HG02759 (cell line): Measurements from ENCODE around the gene TSPAN16.
"Not testable (repeated sequence)": the region's sequence is repeated elsewhere in the genome, so short reads cannot be mapped to it uniquely, and the experiment has no call there.

Experiments used
- ATAC-seq: cut with Tn5 transposase; IDR thresholded peaks from one replicate; pipeline ENCODE4 v1.9.1; 2021; ENCODE audit warnings: mild to moderate bottlenecking, moderate library complexity; ENCODE audit not compliant: unreplicated experiment

TSPAN16 gene

GRCh38 chr19:11300811-11301120 is 4.8 kb downstream of the TSPAN16 start:
- no peak for ATAC-seq

- ATAC-seq, result no peak
These were observed 9.0 kb downstream of the TSPAN16 start for GRCh38 chr19:11304936-11305335.

GRCh38 chr19:11306337-11306736 is 10.4 kb downstream of the TSPAN16 start:
- ATAC-seq, result no peak

GRCh38 chr19:11320278-11320995 is 24.5 kb downstream of the TSPAN16 start:
- not testable (repeated sequence) for ATAC-seq

GRCh38 chr19:11321191-11322126 is 25.5 kb downstream of the TSPAN16 start:
- no peak for ATAC-seq

GRCh38 chr19:11322269-11323024 is 26.5 kb downstream of the TSPAN16 start:
- ATAC-seq, result no peak

- no peak for ATAC-seq
These were observed 27.7 kb downstream of the TSPAN16 start for GRCh38 chr19:11323601-11324078.

GRCh38 chr19:11324079-11324661 is 28.2 kb downstream of the TSPAN16 start:
- ATAC-seq, result no peak

GRCh38 chr19:11324748-11325389 is 28.9 kb downstream of the TSPAN16 start:
- ATAC-seq, result no peak

- ATAC-seq, result no peak
These were observed 29.6 kb downstream of the TSPAN16 start for GRCh38 chr19:11325544-11325943.

- no peak for ATAC-seq
These were observed 34.2 kb downstream of the TSPAN16 start for GRCh38 chr19:11330127-11330526.

GRCh38 chr19:11331502-11331901 is 35.5 kb downstream of the TSPAN16 start:
- no peak for ATAC-seq

GRCh38 chr19:11332822-11333221 is 36.9 kb downstream of the TSPAN16 start:
- no peak for ATAC-seq

- ATAC-seq, result not testable (repeated sequence)
These were observed 37.9 kb downstream of the TSPAN16 start for GRCh38 chr19:11333838-11334237.

GRCh38 chr19:11335449-11336146 is 39.6 kb downstream of the TSPAN16 start:
- no peak for ATAC-seq

GRCh38 chr19:11337080-11337479 is 41.1 kb downstream of the TSPAN16 start:
- no peak for ATAC-seq

GRCh38 chr19:11338121-11338520 is 42.2 kb downstream of the TSPAN16 start:
- no peak for ATAC-seq

GRCh38 chr19:11338569-11339253 is 42.8 kb downstream of the TSPAN16 start:
- no peak for ATAC-seq
